Astrocyte of the hippocampus (primary cell): ENCODE data around the gene UQCRHL.

Source experiments
- DNase-seq: peaks from one replicate; pipeline ENCODE4 v3.0.0; 2011; ENCODE audit warnings: low read depth, low spot score

Gene UQCRHL

GRCh38 chr1:15758953-15759661 is 48.3 kb downstream of the UQCRHL start:
- peak; percentile 55 for DNase-seq

- DNase-seq = peak; percentile 73
Measured at GRCh38 chr1:15758343-15758931, 49.0 kb downstream of the UQCRHL start, which contains the start of gene FBLIM1. Gene FBLIM1, plus strand, starts transcription at chr1:15758795. Its CDS starts 6,189 bp downstream, at chr1:15764984.

DNA sequence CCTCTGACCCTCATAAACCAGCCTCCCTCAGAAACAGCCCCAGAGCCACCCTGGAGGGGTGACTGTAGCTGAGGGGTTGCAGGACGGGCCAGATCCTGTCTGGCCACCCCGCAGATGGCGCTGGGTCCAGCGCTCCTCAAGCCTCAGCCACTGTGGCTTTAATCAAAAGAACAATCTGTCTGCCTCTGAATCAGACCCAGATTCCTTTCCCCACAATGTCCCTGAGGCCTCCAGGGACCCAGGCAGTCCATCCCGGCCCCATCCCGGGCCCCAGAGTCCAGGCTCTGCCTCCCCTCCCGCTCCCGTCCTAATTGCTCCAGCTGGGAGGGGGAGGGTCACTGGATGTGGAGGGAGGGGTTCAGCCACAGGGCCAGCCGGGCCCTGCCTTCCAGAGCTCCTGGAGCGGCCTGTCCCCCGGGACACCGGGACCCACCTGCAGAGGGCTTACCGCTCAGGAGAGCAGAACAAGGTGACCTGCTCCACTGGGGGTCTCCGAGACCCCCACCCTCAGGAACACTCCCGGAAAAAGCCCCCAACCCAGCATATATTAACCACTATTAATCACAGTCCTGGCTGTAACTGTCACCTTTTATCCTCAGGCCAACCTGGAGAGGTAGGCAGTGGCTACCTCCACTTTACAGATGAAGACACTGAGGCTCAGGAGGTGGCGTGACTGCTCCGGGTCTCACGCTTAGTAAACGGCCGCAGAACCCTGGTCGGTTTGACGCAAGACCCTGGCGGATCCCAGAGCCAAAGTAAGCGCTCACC is 49.7 kb downstream of the UQCRHL start:
- peak; percentile 73 for DNase-seq
